ENCODE results near the gene RCAN3. TPM values are rescaled to one million over a fixed set of nuclear protein-coding genes. Genes with fewer than 3 reads are reported as not detected.
"Not testable (repeated sequence)": the region's sequence is repeated elsewhere in the genome, so short reads cannot be mapped to it uniquely, and the experiment has no call there.

The RCAN3 gene
- total and polyA plus RNA-seq, 7 donors: 3.0 to 19.1 (median 6.4) TPM

DNA sequence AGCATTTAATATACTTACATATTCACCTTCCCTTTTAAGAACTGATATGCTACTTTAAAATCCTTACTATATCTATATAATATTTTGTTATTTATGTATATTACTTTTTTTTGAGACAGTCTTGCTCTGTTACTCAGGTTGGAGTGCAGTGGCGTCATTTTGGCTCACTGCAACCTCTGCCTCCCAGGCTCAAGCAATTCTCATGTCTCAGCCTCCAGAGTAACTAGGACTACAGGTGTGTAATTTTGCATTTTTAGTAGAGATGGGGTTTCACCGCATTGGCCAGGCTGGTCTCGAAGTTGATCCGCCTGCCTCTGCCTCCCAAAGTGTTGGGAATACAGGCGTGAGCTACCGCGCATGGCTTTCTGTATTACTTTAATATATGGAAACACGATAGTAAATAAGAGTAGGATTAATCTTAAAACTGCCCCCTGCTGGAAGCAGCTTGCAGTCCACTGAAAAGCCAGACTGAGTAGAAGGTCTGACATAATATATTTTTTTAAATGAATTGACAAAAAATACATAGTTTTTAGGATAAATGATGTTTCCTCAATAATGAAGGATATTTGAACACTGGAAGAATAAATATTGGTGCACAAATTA lies 24.4 kb downstream of the RCAN3 start:
- intact Hi-C loops (cut with DNase I): no loop called here
- no peak overlapping the region for H3K27ac ChIP-seq
- no peak overlapping the region for H3K4me3 ChIP-seq
- DNase-seq: no peak
- H3K4me1 ChIP-seq: no peaks in the 10 kb centered on the region
- TF ChIP-seq EP300 (IDR thresholded peaks at IDR 0.05) (no peak), POLR2A (IDR thresholded peaks at IDR 0.05) (no peak), POLR2AphosphoS5 (IDR thresholded peaks at IDR 0.05) (no peak)
- TF ChIP-seq, protein P1, sequence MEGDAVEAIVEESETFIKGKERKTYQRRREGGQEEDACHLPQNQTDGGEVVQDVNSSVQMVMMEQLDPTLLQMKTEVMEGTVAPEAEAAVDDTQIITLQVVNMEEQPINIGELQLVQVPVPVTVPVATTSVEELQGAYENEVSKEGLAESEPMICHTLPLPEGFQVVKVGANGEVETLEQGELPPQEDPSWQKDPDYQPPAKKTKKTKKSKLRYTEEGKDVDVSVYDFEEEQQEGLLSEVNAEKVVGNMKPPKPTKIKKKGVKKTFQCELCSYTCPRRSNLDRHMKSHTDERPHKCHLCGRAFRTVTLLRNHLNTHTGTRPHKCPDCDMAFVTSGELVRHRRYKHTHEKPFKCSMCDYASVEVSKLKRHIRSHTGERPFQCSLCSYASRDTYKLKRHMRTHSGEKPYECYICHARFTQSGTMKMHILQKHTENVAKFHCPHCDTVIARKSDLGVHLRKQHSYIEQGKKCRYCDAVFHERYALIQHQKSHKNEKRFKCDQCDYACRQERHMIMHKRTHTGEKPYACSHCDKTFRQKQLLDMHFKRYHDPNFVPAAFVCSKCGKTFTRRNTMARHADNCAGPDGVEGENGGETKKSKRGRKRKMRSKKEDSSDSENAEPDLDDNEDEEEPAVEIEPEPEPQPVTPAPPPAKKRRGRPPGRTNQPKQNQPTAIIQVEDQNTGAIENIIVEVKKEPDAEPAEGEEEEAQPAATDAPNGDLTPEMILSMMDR (IDR thresholded peaks at IDR 0.05): peak in 1 of 4 experiments; percentile 23
- no peaks in the 10 kb centered on the region for H3K9me3 ChIP-seq
- peaks cover 0 to 7% (median 0%) of the 10 kb centered on the region in 4 donors for H3K36me3 ChIP-seq
- no peaks in the 10 kb centered on the region for H3K27me3 ChIP-seq
- WGBS, 2 donors: 85 to 88% methylated on average over 8 of the region's 8 CpGs

- intact Hi-C loops (cut with DNase I): no loop called here
- 95 to 98% methylated on average over 2 of the region's 2 CpGs for WGBS, 2 donors
- Histone ChIP-seq H3K27me3 (no peaks in the 10 kb centered on the region), H3K9me3 (no peaks in the 10 kb centered on the region), H3K4me1 (no peaks in the 10 kb centered on the region), H3K27ac (no peak overlapping the region), H3K36me3 (peaks cover 0 to 7% (median 0%) of the 10 kb centered on the region in 4 donors), H3K4me3 (no peak overlapping the region)
- TF ChIP-seq POLR2AphosphoS5 (IDR thresholded peaks at IDR 0.05): no peak
- DNase-seq: no peak
Measured at GRCh38 chr1:24528744-24529143, 26.1 kb downstream of the RCAN3 start.

- H3K4me1 ChIP-seq; DNase-seq; H3K36me3 ChIP-seq; H3K27ac ChIP-seq; intact Hi-C loops (cut with DNase I); H3K4me3 ChIP-seq; H3K9me3 ChIP-seq; H3K27me3 ChIP-seq: not testable (repeated sequence)
- WGBS, 2 donors: 92 to 95% methylated on average over 7 of the region's 7 CpGs
Measured at GRCh38 chr1:24529292-24529691, 26.7 kb downstream of the RCAN3 start.

DNA sequence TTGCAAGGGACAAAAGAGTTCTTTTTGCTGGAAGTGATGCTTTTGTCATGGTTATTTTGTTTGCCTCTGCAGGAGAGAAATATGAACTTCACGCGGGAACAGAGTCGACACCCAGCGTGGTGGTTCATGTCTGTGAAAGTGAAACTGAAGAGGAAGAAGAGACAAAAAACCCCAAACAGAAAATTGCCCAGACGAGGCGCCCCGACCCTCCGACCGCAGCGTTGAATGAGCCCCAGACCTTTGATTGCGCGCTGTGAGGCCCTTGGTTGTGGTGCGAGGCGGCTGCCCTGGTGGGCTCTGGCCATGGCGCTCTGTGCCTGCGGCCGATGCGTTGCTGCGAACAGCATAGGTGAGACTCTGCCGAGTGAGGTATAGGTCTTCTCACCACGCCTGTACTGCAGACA lies 32.4 kb downstream of the RCAN3 start:
- WGBS, 2 donors: 45 to 78% methylated on average over 21 of the region's 21 CpGs
- DNase-seq: no peak
- no peak overlapping the region for H3K27ac ChIP-seq

DNA sequence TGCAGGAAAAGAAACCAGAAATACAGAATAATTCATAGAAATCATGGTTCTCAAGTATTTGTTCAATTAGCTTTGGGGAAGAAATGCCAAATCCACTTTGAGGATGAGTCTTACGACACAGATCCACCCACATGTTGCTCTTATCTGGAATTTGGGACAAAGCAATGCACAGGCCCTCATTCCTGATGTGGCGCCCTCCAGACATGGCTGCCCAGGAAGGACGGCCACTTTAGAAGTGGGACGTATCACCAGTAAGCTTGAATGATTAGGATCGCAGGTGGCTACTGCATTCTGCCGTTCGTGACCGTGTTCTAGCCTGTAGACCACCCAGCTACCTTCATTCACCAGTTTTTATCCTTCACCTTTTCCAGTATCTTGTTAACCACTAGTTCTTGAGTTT lies 33.1 kb downstream of the RCAN3 start:
- DNase-seq: no peak
- intact Hi-C loops (cut with DNase I): no loop called here
- no peaks in the 10 kb centered on the region for H3K27me3 ChIP-seq
- WGBS, 2 donors: 84 to 93% methylated on average over 8 of the region's 8 CpGs
- peaks cover 0 to 13% (median 0%) of the 10 kb centered on the region in 4 donors for H3K36me3 ChIP-seq
- TF ChIP-seq EP300 (IDR thresholded peaks at IDR 0.05) (no peak), POLR2A (IDR thresholded peaks at IDR 0.05) (no peak), POLR2AphosphoS5 (IDR thresholded peaks at IDR 0.05) (no peak)
- TF ChIP-seq, protein P1 (IDR thresholded peaks at IDR 0.05): no peak
- H3K27ac ChIP-seq: peak overlapping the region in 1 of 4 donors; percentile 26
- H3K4me1 ChIP-seq: peaks cover 0 to 14% (median 9%) of the 10 kb centered on the region in 4 donors
- no peak overlapping the region for H3K4me3 ChIP-seq
- no peaks in the 10 kb centered on the region for H3K9me3 ChIP-seq

More for the DNA sequence above, 32.4 kb downstream of the RCAN3 start:
- intact Hi-C loops (cut with DNase I): no loop called here
- peak overlapping the region in 1 of 4 donors; percentile 24 for H3K4me3 ChIP-seq
- no peaks in the 10 kb centered on the region for H3K9me3 ChIP-seq
- H3K27me3 ChIP-seq: no peaks in the 10 kb centered on the region
- TF ChIP-seq POLR2A (IDR thresholded peaks at IDR 0.05) (no peak), POLR2AphosphoS5 (IDR thresholded peaks at IDR 0.05) (no peak), EP300 (IDR thresholded peaks at IDR 0.05) (no peak)
- TF ChIP-seq, protein P1 (IDR thresholded peaks at IDR 0.05): no peak
- H3K4me1 ChIP-seq: peaks cover 0 to 10% (median 7%) of the 10 kb centered on the region in 4 donors
- peaks cover 0 to 13% (median 0%) of the 10 kb centered on the region in 4 donors for H3K36me3 ChIP-seq

GRCh38 chr1:24536391-24536840 lies 33.8 kb downstream of the RCAN3 start:
- intact Hi-C loops (cut with DNase I): no loop called here
- peak overlapping the region in 3 of 4 donors; percentile 1 to 26 (median 15) for H3K27ac ChIP-seq
- 7 to 15% methylated on average over 7 of the region's 7 CpGs for WGBS, 2 donors

More at GRCh38 chr1:24536391-24536840, 33.8 kb downstream of the RCAN3 start:
- TF ChIP-seq POLR2AphosphoS5 (IDR thresholded peaks at IDR 0.05) (peak in 3 of 4 donors; percentile 32 to 73 (median 47)), POLR2A (IDR thresholded peaks at IDR 0.05) (no peak), EP300 (IDR thresholded peaks at IDR 0.05) (no peak)
- TF ChIP-seq, protein P1 (IDR thresholded peaks at IDR 0.05): no peak
- Histone ChIP-seq H3K36me3 (peaks cover 0 to 10% (median 0%) of the 10 kb centered on the region in 4 donors), H3K9me3 (no peaks in the 10 kb centered on the region), H3K4me3 (no peak overlapping the region), H3K4me1 (peaks cover 0 to 20% (median 13%) of the 10 kb centered on the region in 4 donors), H3K27me3 (no peaks in the 10 kb centered on the region)
- DNase-seq: no peak

Measured in sigmoid colon (tissue), 7 donors.